Adrenal gland (tissue), 12 donors: ENCODE results near the gene TIGD3. TPM values are rescaled to one million over a fixed set of nuclear protein-coding genes. Genes with fewer than 3 reads are reported as not detected.
A peak's percentile ranks its signal among the peaks of the same experiment; 100 is the strongest.
"Not testable (repeated sequence)": the region's sequence is repeated elsewhere in the genome, so short reads cannot be mapped to it uniquely, and the experiment has no call there.

Experiments used
- DNase-seq, 7 donors: peaks; one replicate each; pipeline ENCODE4 v3.0.0-alpha.2; 2019 to 2020
- H3K27ac ChIP-seq, 5 donors: fragments of 200-600 bp; sonication (generic) in 4 of 5; 1 replicate in 3 of 5; 2 replicates in 2 of 5; pipeline versions ENCODE4 v1.5.1 to v1.8.0; 2016 to 2020; ENCODE audit warnings: mild to moderate bottlenecking in 1 of 5
- H3K27me3 ChIP-seq: fragments of 200-600 bp; 2 replicates; pipeline ENCODE4 v1.8.0; 2021
- H3K36me3 ChIP-seq, 2 donors: fragments of 200-600 bp; replicated peaks in 1 of 2; 1 replicate in 1 of 2; 2 replicates in 1 of 2; pipeline versions ENCODE4 v1.5.1 to v1.8.0; 2018 to 2022
- H3K4me1 ChIP-seq, 2 donors: fragments of 200-600 bp; replicated peaks in 1 of 2; 1 replicate in 1 of 2; 2 replicates in 1 of 2; pipeline versions ENCODE4 v1.5.1 to v1.8.0; 2018 to 2021
- H3K4me3 ChIP-seq, 4 donors: fragments of 200-600 bp; sonication (generic) in 3 of 4; one replicate each; pipeline ENCODE4 v1.5.1; 2016 to 2018
- H3K9me3 ChIP-seq, 3 donors: fragments of 200-600 bp; sonication (generic) in 1 of 3; replicated peaks in 1 of 3; 1 replicate in 2 of 3; 2 replicates in 1 of 3; pipeline versions ENCODE4 v1.5.1 to v1.8.0; 2016 to 2021
- POLR2A ChIP-seq, 2 donors: fragments of 450-650 bp; IDR thresholded peaks; one replicate each; pipeline ENCODE4 v1.6.1; 2017; ENCODE audit warnings: antibody characterized with exemption in 2 of 2, mild to moderate bottlenecking in 2 of 2, moderate library complexity in 1 of 2
- WGBS, 4 donors: extraction: QIAGEN DNeasy Blood & Tissue Kit in 2 of 4; methylation state at CpG; one replicate each; pipeline versions ENCODE4 v1.1.5 to v1.1.7; 2013 to 2017; 5-methylcytosine and 5-hydroxymethylcytosine counted together
- intact Hi-C, 2 donors: fragments of 100-400 bp; cut with DNase I; formaldehyde crosslinking; loops; one replicate each; pipeline versions ENCODE4 v1.14.1 to v1.15.0; 2022 to 2023
- polyA plus RNA-seq, 3 donors: library from polyadenylated mRNA; stranded (reverse); fragments of 200-250 nt in 2 of 3; fragments of 350-450 nt in 1 of 3; fragmentation: Illumina TruSeq in 1 of 3; extraction: RNeasy Lipid Tissue Mini Kit (QIAGEN cat#74804) in 1 of 3; gene quantifications; one replicate each; pipeline ENCODE4 v1.2.3, GENCODE V29; 2013 to 2014
- total RNA-seq, 9 donors: library from RNA; depleted of rRNA in 4 of 9; stranded (reverse); fragments of >200 nt in 4 of 9; fragments of 120-200 nt in 1 of 9; fragmentation: NEBNext Ultra II Directional in 1 of 9; extraction: Animal tissue kit (Norgen Biotek cat#: 25700) in 1 of 9; gene quantifications; one replicate each; pipeline versions ENCODE4 v1.1.0 to v1.2.4, GENCODE V29; 2013 to 2023
- TF ChIP-seq, protein P1 (sequence below), 6 experiments: fragments of 450-650 bp in 4 of 6; fragments of 200-600 bp in 2 of 6; sonication (generic) in 1 of 6; IDR thresholded peaks; 1 replicate in 5 of 6; 2 replicates in 1 of 6; pipeline versions ENCODE4 v1.5.1 to v1.8.0; 2016 to 2021; ENCODE audit warnings: antibody characterized with exemption in 6 of 6, mild to moderate bottlenecking in 2 of 6, moderate library complexity in 1 of 6
- donor health status: healthy with polysubstance abuse.
- donor health status: Bipolar disorder and iron deficiency.
- donor health status: DM: yes; HTN: yes; CAD: no.
- donor health status: DM: no; HTN: no; CAD: no.
- donor health status: DM: no; HTN: no; CAD: no.
- donor health status: DM: yes; HTN: yes; CAD: no.

Gene TIGD3
- total and polyA plus RNA-seq, 12 donors = 0.11 to 0.96 (median 0.33) TPM; not detected in 1

- WGBS, 4 donors = 5 to 10% (median 8%) methylated on average over 13 of the region's 13 CpGs
- Histone ChIP-seq H3K27me3 (no peaks in the 10 kb centered on the region), H3K9me3 (no peaks in the 10 kb centered on the region), H3K4me3 (no peak overlapping the region), H3K4me1 (peaks cover 7% of the 10 kb centered on the region in 2 donors), H3K36me3 (no peaks in the 10 kb centered on the region), H3K27ac (peak overlapping the region in 2 of 5 donors; percentile 7 to 32)
- peak; percentile 83 to 97 (median 91) for DNase-seq
- TF ChIP-seq, protein P1, sequence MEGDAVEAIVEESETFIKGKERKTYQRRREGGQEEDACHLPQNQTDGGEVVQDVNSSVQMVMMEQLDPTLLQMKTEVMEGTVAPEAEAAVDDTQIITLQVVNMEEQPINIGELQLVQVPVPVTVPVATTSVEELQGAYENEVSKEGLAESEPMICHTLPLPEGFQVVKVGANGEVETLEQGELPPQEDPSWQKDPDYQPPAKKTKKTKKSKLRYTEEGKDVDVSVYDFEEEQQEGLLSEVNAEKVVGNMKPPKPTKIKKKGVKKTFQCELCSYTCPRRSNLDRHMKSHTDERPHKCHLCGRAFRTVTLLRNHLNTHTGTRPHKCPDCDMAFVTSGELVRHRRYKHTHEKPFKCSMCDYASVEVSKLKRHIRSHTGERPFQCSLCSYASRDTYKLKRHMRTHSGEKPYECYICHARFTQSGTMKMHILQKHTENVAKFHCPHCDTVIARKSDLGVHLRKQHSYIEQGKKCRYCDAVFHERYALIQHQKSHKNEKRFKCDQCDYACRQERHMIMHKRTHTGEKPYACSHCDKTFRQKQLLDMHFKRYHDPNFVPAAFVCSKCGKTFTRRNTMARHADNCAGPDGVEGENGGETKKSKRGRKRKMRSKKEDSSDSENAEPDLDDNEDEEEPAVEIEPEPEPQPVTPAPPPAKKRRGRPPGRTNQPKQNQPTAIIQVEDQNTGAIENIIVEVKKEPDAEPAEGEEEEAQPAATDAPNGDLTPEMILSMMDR (IDR thresholded peaks at IDR 0.05) = peak; percentile 70 to 86 (median 82)
- no peak for TF ChIP-seq POLR2A (IDR thresholded peaks at IDR 0.05)
- intact Hi-C loops = no loop called here
These were observed 24.6 kb upstream of the TIGD3 start for GRCh38 chr11:65329944-65330403.

- no peak for TF ChIP-seq POLR2A (IDR thresholded peaks at IDR 0.05)
- intact Hi-C loops = no loop called here
- 59 to 80% (median 72%) methylated on average over 7 of the region's 7 CpGs for WGBS, 4 donors
These were observed 24.0 kb upstream of the TIGD3 start for GRCh38 chr11:65330544-65330943.

DNA sequence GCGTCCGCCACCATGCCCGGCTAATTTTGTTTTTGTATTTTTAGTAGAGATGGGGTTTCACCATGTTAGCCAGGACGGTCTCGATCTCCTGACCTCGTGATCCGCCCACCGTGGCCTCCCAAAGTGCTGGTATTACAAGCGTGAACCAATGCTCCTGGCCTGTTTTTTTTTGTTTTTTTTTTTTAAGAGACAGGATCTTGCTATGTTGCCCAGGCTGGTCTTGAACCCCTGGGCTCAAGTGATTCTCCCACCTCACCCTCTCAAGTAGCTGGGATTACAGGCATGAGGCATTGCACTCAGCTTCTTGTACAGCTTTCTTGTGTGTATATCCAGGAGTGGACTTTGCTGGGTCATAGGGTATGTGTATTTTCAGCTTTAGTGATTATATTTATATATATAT, 22.0 kb upstream of the TIGD3 start:
- H3K4me3 ChIP-seq, H3K9me3 ChIP-seq, intact Hi-C loops, DNase-seq, H3K27me3 ChIP-seq, H3K27ac ChIP-seq, H3K36me3 ChIP-seq: not testable (repeated sequence)
- WGBS, 4 donors = 86 to 92% (median 89%) methylated on average over 9 of the region's 9 CpGs
- peaks cover 10 to 16% of the 10 kb centered on the region in 2 donors for H3K4me1 ChIP-seq

More at GRCh38 chr11:65330544-65330943, 24.0 kb upstream of the TIGD3 start:
- H3K36me3 ChIP-seq = no peaks in the 10 kb centered on the region
- H3K9me3 ChIP-seq = no peaks in the 10 kb centered on the region
- DNase-seq = no peak
- peaks cover 10 to 12% of the 10 kb centered on the region in 2 donors for H3K4me1 ChIP-seq
- no peak overlapping the region for H3K27ac ChIP-seq
- H3K27me3 ChIP-seq = no peaks in the 10 kb centered on the region
- H3K4me3 ChIP-seq = no peak overlapping the region

DNA sequence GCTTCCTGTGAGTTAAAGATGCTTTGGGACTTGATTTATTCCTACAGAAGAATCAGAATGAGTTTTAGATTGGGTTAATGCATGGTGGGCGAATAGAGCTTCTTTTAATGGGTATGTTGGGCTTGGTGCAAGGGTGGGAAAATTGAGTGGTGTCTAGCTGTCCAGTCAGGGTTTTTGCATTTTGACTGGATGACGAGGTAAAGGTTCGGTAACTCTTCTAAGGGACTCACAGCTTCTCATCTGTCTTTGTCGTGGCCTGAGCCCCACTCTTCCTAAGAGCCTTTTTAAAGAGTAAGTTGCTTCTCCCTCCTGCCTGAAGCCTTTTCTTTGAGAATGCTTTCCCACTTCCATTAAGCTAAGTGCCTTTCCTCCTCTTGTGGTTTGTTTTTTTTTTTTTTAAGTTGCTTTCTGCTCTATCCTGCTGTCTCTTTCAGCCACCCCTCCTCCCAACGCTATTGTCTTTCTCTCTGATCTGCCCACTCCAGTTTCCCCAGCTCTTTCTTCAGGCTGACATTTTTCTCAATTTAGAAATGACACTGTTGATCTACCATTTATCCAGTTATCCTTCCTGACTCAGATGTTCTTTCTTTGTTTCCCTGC, 19.8 kb upstream of the TIGD3 start:
- no peaks in the 10 kb centered on the region for H3K27me3 ChIP-seq
- no peak for TF ChIP-seq POLR2A (IDR thresholded peaks at IDR 0.05)
- TF ChIP-seq, protein P1 (IDR thresholded peaks at IDR 0.05) = no peak
- H3K9me3 ChIP-seq = no peaks in the 10 kb centered on the region
- peak overlapping the region in 2 of 5 donors; percentile 77 to 87 for H3K27ac ChIP-seq
- intact Hi-C loops = no loop called here
- WGBS, 4 donors = 14 to 22% (median 20%) methylated on average over 5 of the region's 5 CpGs
- H3K4me1 ChIP-seq = peaks cover 10 to 16% of the 10 kb centered on the region in 2 donors
- peaks cover 0 to 6% of the 10 kb centered on the region in 2 donors for H3K36me3 ChIP-seq
- H3K4me3 ChIP-seq = peak overlapping the region in 3 of 4 donors; percentile 1 to 98 (median 74)
- DNase-seq = no peak

DNA sequence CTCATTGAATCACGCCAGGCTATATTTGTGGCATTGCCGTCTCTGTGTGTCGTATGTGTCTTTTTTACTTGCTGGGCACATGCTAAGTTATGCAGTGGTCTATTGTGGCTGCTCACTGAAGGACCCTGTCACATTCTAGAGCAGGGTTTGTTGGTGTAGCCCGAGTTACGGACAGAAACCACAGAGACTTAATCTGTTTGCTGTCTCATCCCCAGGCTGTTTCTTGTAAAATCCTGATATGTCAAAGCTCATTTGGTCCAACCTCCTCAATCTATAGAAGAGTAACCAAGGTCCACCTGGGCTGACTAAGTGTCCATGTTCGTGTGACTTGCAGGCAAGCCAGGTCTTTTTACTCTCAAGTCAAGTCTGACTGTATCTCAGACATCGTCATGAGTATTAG, 15.9 kb upstream of the TIGD3 start:
- no peak for TF ChIP-seq POLR2A (IDR thresholded peaks at IDR 0.05)
- TF ChIP-seq, protein P1 (IDR thresholded peaks at IDR 0.05) = no peak
- Histone ChIP-seq H3K36me3 (peaks cover 0 to 43% of the 10 kb centered on the region in 2 donors), H3K27me3 (no peaks in the 10 kb centered on the region), H3K27ac (no peak overlapping the region), H3K9me3 (no peaks in the 10 kb centered on the region), H3K4me1 (peaks cover 10 to 16% of the 10 kb centered on the region in 2 donors), H3K4me3 (no peak overlapping the region)
- no peak for DNase-seq
- intact Hi-C loops = no loop called here
- 77 to 87% (median 84%) methylated on average over 7 of the region's 7 CpGs for WGBS, 4 donors
